Stomach (tissue), 9 donors: ENCODE results near the gene HOXA6. TPM values are rescaled to one million over a fixed set of nuclear protein-coding genes. Genes with fewer than 3 reads are reported as not detected.

Experiments used
- DNase-seq, 2 donors: peaks; one replicate each; pipeline versions ENCODE4 v3.0.0 to v3.0.0-alpha.2; 2013 to 2019
- H3K27ac ChIP-seq, 5 donors: fragments of 200-600 bp in 4 of 5; sonication (generic) in 4 of 5; one replicate each; pipeline ENCODE4 v1.5.1; 2013 to 2019; ENCODE audit warnings: mild to moderate bottlenecking in 1 of 5, moderate library complexity in 1 of 5
- H3K27me3 ChIP-seq, 3 donors: fragments of 200-600 bp; sonication (generic); one replicate each; pipeline ENCODE4 v1.5.1; 2017 to 2019; ENCODE audit warnings: mixed run types in 1 of 3
- H3K36me3 ChIP-seq, 4 donors: fragments of 200-600 bp; sonication (generic); 1 replicate in 3 of 4; 2 replicates in 1 of 4; pipeline ENCODE4 v1.5.1; 2016 to 2019
- H3K4me1 ChIP-seq, 4 donors: fragments of 200-600 bp; sonication (generic); one replicate each; pipeline ENCODE4 v1.5.1; 2016 to 2019
- H3K4me3 ChIP-seq, 4 donors: fragments of 200-600 bp; sonication (generic) in 3 of 4; one replicate each; pipeline ENCODE4 v1.5.1; 2016 to 2019; ENCODE audit warnings: mild to moderate bottlenecking in 1 of 4
- H3K9me3 ChIP-seq, 4 donors: fragments of 200-600 bp; sonication (generic); one replicate each; pipeline ENCODE4 v1.5.1; 2016 to 2019
- EP300 ChIP-seq: sonication (generic); formaldehyde crosslinking; IDR thresholded peaks from one replicate; pipeline ENCODE4 v1.6.1; 2017; ENCODE audit warnings: antibody characterized with exemption
- POLR2A ChIP-seq, 4 donors: fragments of 450-650 bp; IDR thresholded peaks; one replicate each; pipeline ENCODE4 v1.6.1; 2016; ENCODE audit warnings: antibody characterized with exemption in 4 of 4, control low read depth in 2 of 4, mild to moderate bottlenecking in 1 of 4, moderate library complexity in 1 of 4
- POLR2AphosphoS5 ChIP-seq, 3 donors: sonication (generic); formaldehyde crosslinking; IDR thresholded peaks; one replicate each; pipeline ENCODE4 v1.6.1; 2016; ENCODE audit warnings: antibody characterized with exemption in 3 of 3
- whole genome bisulfite sequencing, 5 donors: extraction: QIAGEN DNeasy Blood & Tissue Kit in 3 of 5; methylation state at CpG; one replicate each; pipeline versions ENCODE4 v1.1.5 to v1.1.7; 2013 to 2018; 5-methylcytosine and 5-hydroxymethylcytosine counted together
- intact Hi-C: fragments of 100-400 bp; cut with DNase I; formaldehyde crosslinking; loops from one replicate; pipeline ENCODE4 v1.15.1; 2023; ENCODE audit warnings: low total_unique reads
- polyA plus RNA-seq, 3 donors: library from polyadenylated mRNA; stranded (reverse); fragments of 200-250 nt; gene quantifications; one replicate each; pipeline ENCODE4 v1.2.3, GENCODE V29; 2013
- total RNA-seq, 5 donors: library from RNA; depleted of rRNA; stranded (reverse); fragments of >200 nt; gene quantifications; one replicate each; pipeline versions ENCODE4 v1.1.0 to v1.2.3, GENCODE V29; 2014 to 2016
- TF ChIP-seq, protein P1 (sequence below), 7 experiments: fragments of 450-650 bp in 4 of 7; fragments of 200-600 bp in 3 of 7; sonication (generic) in 3 of 7; IDR thresholded peaks; one replicate each; pipeline ENCODE4 v1.5.1; 2016 to 2019; ENCODE audit warnings: antibody characterized with exemption in 7 of 7, control low read depth in 2 of 7, mild to moderate bottlenecking in 1 of 7
- donor health status: healthy with polysubstance abuse.
- donor health status: Bipolar disorder and iron deficiency.
- donor health status: healthy.

The HOXA6 gene
- total and polyA plus RNA-seq, 8 donors, result 0.81 to 12.7 (median 3.7) TPM; not detected in 5

DNA sequence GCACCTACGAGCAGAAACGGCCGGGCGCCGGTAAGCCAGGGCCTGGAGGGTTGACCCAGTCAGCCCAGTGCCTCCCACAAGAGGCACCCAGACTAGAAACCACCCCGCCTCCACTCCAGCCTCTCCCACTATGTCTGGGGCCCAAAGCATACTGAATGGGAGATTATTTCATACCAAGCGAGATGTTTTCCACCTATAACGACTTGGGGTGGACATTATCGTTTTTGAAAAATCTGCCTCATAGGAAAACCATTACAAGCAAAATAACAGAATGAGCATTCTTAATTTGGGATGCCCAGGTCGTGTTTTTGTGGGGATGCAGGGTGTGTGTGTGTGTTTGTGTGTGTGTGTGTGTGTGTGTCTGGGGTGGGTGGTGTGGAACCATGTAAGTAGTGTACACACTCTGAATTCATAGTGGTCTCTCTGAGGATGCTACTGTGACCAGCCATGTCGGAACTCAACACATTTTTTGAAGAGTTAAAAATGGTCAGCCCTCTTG, 1.6 kb downstream of the HOXA6 start:
- peaks cover 0 to 26% (median 0%) of the 10 kb centered on the region in 4 donors for H3K9me3 ChIP-seq
- intact Hi-C loops, result no loop called here
- peak overlapping the region; percentile 10 to 64 (median 54) for H3K4me3 ChIP-seq
- 42 to 72% (median 53%) methylated on average over 11 of the region's 11 CpGs for WGBS, 5 donors
- peak overlapping the region; percentile 41 to 99 (median 88) for H3K27ac ChIP-seq
- peaks cover 5 to 95% (median 81%) of the 10 kb centered on the region in 3 donors for H3K27me3 ChIP-seq
- peaks cover 8 to 43% (median 28%) of the 10 kb centered on the region in 4 donors for H3K4me1 ChIP-seq
- peaks cover 0 to 5% (median 0%) of the 10 kb centered on the region in 4 donors for H3K36me3 ChIP-seq
- TF ChIP-seq EP300, result no peak
- no peak for TF ChIP-seq POLR2AphosphoS5 (IDR thresholded peaks at IDR 0.05)
- TF ChIP-seq, protein P1, sequence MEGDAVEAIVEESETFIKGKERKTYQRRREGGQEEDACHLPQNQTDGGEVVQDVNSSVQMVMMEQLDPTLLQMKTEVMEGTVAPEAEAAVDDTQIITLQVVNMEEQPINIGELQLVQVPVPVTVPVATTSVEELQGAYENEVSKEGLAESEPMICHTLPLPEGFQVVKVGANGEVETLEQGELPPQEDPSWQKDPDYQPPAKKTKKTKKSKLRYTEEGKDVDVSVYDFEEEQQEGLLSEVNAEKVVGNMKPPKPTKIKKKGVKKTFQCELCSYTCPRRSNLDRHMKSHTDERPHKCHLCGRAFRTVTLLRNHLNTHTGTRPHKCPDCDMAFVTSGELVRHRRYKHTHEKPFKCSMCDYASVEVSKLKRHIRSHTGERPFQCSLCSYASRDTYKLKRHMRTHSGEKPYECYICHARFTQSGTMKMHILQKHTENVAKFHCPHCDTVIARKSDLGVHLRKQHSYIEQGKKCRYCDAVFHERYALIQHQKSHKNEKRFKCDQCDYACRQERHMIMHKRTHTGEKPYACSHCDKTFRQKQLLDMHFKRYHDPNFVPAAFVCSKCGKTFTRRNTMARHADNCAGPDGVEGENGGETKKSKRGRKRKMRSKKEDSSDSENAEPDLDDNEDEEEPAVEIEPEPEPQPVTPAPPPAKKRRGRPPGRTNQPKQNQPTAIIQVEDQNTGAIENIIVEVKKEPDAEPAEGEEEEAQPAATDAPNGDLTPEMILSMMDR (IDR thresholded peaks at IDR 0.05), result no peak
- TF ChIP-seq POLR2A (IDR thresholded peaks at IDR 0.05), result no peak
- DNase-seq, result no peak

- intact Hi-C loops, result no loop called here
- TF ChIP-seq, protein P1 (IDR thresholded peaks at IDR 0.05), result no peak
- no peak for TF ChIP-seq EP300
- no peak for TF ChIP-seq POLR2AphosphoS5 (IDR thresholded peaks at IDR 0.05)
- no peak for TF ChIP-seq POLR2A (IDR thresholded peaks at IDR 0.05)
- Histone ChIP-seq H3K27me3 (peaks cover 3 to 94% (median 79%) of the 10 kb centered on the region in 3 donors), H3K36me3 (peaks cover 0 to 5% (median 0%) of the 10 kb centered on the region in 4 donors), H3K27ac (peak overlapping the region; percentile 41 to 99 (median 88)), H3K9me3 (peaks cover 0 to 26% (median 0%) of the 10 kb centered on the region in 4 donors), H3K4me3 (peak overlapping the region; percentile 10 to 64 (median 54)), H3K4me1 (peaks cover 7 to 36% (median 22%) of the 10 kb centered on the region in 4 donors)
- 45 to 65% (median 50%) methylated on average over 46 to 47 of the region's 47 CpGs for WGBS, 5 donors
- DNase-seq, result no peak
Observed at GRCh38 chr7:27145165-27145913, 2.2 kb downstream of the HOXA6 start.

- Histone ChIP-seq H3K9me3 (peaks cover 0 to 26% (median 0%) of the 10 kb centered on the region in 4 donors), H3K27ac (peak overlapping the region; percentile 23 to 99 (median 88)), H3K36me3 (peaks cover 0 to 5% (median 0%) of the 10 kb centered on the region in 4 donors), H3K27me3 (peaks cover 0 to 94% (median 77%) of the 10 kb centered on the region in 3 donors), H3K4me1 (peaks cover 7 to 35% (median 20%) of the 10 kb centered on the region in 4 donors), H3K4me3 (peak overlapping the region; percentile 10 to 64 (median 54))
- WGBS, 5 donors, result 21 to 45% (median 29%) methylated on average over 12 to 31 of the region's 31 CpGs
- intact Hi-C loops, result no loop called here
- no peak for TF ChIP-seq POLR2AphosphoS5 (IDR thresholded peaks at IDR 0.05)
- no peak for TF ChIP-seq EP300
- no peak for TF ChIP-seq POLR2A (IDR thresholded peaks at IDR 0.05)
- TF ChIP-seq, protein P1 (IDR thresholded peaks at IDR 0.05), result no peak
- no peak for DNase-seq
Observed at GRCh38 chr7:27144781-27145164, 2.8 kb downstream of the HOXA6 start.

- peaks cover 0 to 94% (median 79%) of the 10 kb centered on the region in 3 donors for H3K27me3 ChIP-seq
- 25 to 33% (median 31%) methylated on average over 39 to 40 of the region's 40 CpGs for WGBS, 5 donors
- H3K4me1 ChIP-seq, result peaks cover 7 to 35% (median 20%) of the 10 kb centered on the region in 4 donors
- H3K9me3 ChIP-seq, result peaks cover 0 to 26% (median 0%) of the 10 kb centered on the region in 4 donors
- intact Hi-C loops, result no loop called here
- H3K4me3 ChIP-seq, result peak overlapping the region; percentile 54 to 65 (median 60)
- no peak for TF ChIP-seq POLR2AphosphoS5 (IDR thresholded peaks at IDR 0.05)
- TF ChIP-seq EP300, result no peak
- no peak for TF ChIP-seq POLR2A (IDR thresholded peaks at IDR 0.05)
- TF ChIP-seq, protein P1 (IDR thresholded peaks at IDR 0.05), result no peak
- no peak for DNase-seq
- peak overlapping the region; percentile 24 to 99 (median 88) for H3K27ac ChIP-seq
- peaks cover 0 to 5% (median 0%) of the 10 kb centered on the region in 4 donors for H3K36me3 ChIP-seq
Observed at GRCh38 chr7:27143950-27144780, 3.4 kb downstream of the HOXA6 start.
